ENCODE measurements around the gene MYT1. TPM values are rescaled to one million over a fixed set of nuclear protein-coding genes. Genes with fewer than 3 reads are reported as not detected.

The MYT1 gene
- polyA plus RNA-seq, 1 of the 3 experiments (the other 2 are of a cell fraction) = 0.10 TPM

GRCh38 chr20:64219202-64219601 lies 55.0 kb downstream of the MYT1 start:
- DNase-seq = no peak
- Histone ChIP-seq H3K36me3 (replicated peaks in 1 of 2; ENCODE audit: control insufficient read depth in 1 of 2, insufficient read depth in 2 of 2, low read length in 1 of 2) (no peaks in the 10 kb centered on the region), H3K4me2 (no peak overlapping the region), H3K4me3 (ENCODE audit: low read depth in 2 of 2, low read length in 1 of 2) (no peak overlapping the region), H3K4me1 (ENCODE audit: control insufficient read depth in 1 of 2, insufficient read depth in 2 of 2, low read depth in 1 of 2, low read length in 1 of 2) (peaks cover 8 to 30% of the 10 kb centered on the region in 2 experiments; a peak in 2 of 4 replicates), H3K9ac (no peak overlapping the region), H3K27ac (ENCODE audit: low read depth in 2 of 2, low read length in 1 of 2) (no peak overlapping the region), H2AFZ (ENCODE audit: low read depth) (no peak overlapping the region), H3K9me2 (no peaks in the 10 kb centered on the region), H3K9me3 (no peaks in the 10 kb centered on the region), H3K27me3 (ENCODE audit: insufficient read depth) (no peaks in the 10 kb centered on the region; the same call in 1 of the 2 replicates), H4K20me1 (ENCODE audit: insufficient read depth) (no peaks in the 10 kb centered on the region), H3F3A (replicated peaks; ENCODE audit: insufficient read depth) (no peaks in the 10 kb centered on the region), H3K79me2 (ENCODE audit: insufficient read depth) (no peaks in the 10 kb centered on the region)
- ChIA-PET POLR2A (no interaction called here), CTCF (interaction anchor here (0.6 kb wide), 1 partner anchor 139 kb away, joined by 3 read pairs; the partner anchor contains the start of gene OPRL1)
- WGBS (ENCODE audit: low lambda C conversion rate) = 61% methylated on average over 7 of the region's 12 CpGs
- no peak for TF ChIP-seq SIN3A (IDR thresholded peaks at IDR 0.05; ENCODE audit: borderline replicate concordance, low read depth, low read length)
- TF ChIP-seq POLR2AphosphoS5 (IDR thresholded peaks at IDR 0.05; ENCODE audit: low read depth, low read length) = no peak
- TF ChIP-seq MXI1 (IDR thresholded peaks at IDR 0.05; ENCODE audit: low read depth, low read length) = no peak
- no peak for TF ChIP-seq NFIC (IDR thresholded peaks at IDR 0.05; ENCODE audit: borderline replicate concordance)
- TF ChIP-seq FOSL2 (IDR thresholded peaks at IDR 0.05; ENCODE audit: borderline replicate concordance, low read depth) = no peak

DNA sequence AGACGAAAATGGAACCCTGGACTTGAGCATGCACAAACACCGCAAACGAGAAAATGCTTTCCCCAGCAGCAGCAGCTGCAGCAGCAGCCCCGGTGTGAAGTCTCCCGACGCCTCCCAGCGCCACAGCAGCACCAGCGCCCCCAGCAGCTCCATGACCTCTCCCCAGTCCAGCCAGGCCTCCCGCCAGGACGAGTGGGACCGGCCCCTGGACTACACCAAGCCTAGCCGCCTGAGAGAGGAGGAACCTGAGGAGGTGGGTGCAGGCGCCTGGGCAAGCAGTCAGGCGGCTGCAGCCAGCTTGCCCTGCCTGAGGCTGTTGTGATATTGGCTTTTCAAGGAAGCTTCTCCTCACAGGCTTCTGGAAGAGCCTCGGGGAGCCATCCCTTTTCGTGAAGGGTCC lies 55.5 kb downstream of the MYT1 start:
- no peak overlapping the region for H3K27ac ChIP-seq (ENCODE audit: low read depth in 2 of 2, low read length in 1 of 2)
- H3K4me1 ChIP-seq (ENCODE audit: control insufficient read depth in 1 of 2, insufficient read depth in 2 of 2, low read depth in 1 of 2, low read length in 1 of 2) = peaks cover 11 to 24% of the 10 kb centered on the region in 2 experiments; a peak in 2 of 4 replicates
- no peak overlapping the region for H3K4me2 ChIP-seq
- no peaks in the 10 kb centered on the region for H3F3A ChIP-seq (replicated peaks; ENCODE audit: insufficient read depth)
- no peaks in the 10 kb centered on the region for H3K79me2 ChIP-seq (ENCODE audit: insufficient read depth)
- no peak overlapping the region for H3K4me3 ChIP-seq (ENCODE audit: low read depth in 2 of 2, low read length in 1 of 2)
- ChIA-PET CTCF (no interaction called here), POLR2A (no interaction called here)
- H3K9ac ChIP-seq = no peak overlapping the region
- no peaks in the 10 kb centered on the region for H3K36me3 ChIP-seq (replicated peaks in 1 of 2; ENCODE audit: control insufficient read depth in 1 of 2, insufficient read depth in 2 of 2, low read length in 1 of 2)
- DNase-seq = no peak
- no peak for TF ChIP-seq GABPA (IDR thresholded peaks at IDR 0.05; ENCODE audit: low read depth)
- TF ChIP-seq CHD2 (IDR thresholded peaks at IDR 0.05; ENCODE audit: low read length, partially characterized antibody) = no peak
- no peaks in the 10 kb centered on the region for H3K9me2 ChIP-seq
- H3K9me3 ChIP-seq = no peaks in the 10 kb centered on the region
- no peak overlapping the region for H2AFZ ChIP-seq (ENCODE audit: low read depth)
- H4K20me1 ChIP-seq (ENCODE audit: insufficient read depth) = no peaks in the 10 kb centered on the region
- 72% methylated on average over 6 of the region's 16 CpGs for WGBS (ENCODE audit: low lambda C conversion rate)
- H3K27me3 ChIP-seq (ENCODE audit: insufficient read depth) = no peaks in the 10 kb centered on the region; the same call in 1 of the 2 replicates

GRCh38 chr20:64220420-64220819 lies 56.2 kb downstream of the MYT1 start:
- Histone ChIP-seq H2AFZ (ENCODE audit: low read depth) (no peak overlapping the region), H3K27me3 (ENCODE audit: insufficient read depth) (no peaks in the 10 kb centered on the region; the same call in 1 of the 2 replicates), H3K4me1 (ENCODE audit: control insufficient read depth in 1 of 2, insufficient read depth in 2 of 2, low read depth in 1 of 2, low read length in 1 of 2) (peaks cover 15 to 18% of the 10 kb centered on the region in 2 experiments; a peak in 2 of 4 replicates), H3K4me3 (ENCODE audit: low read depth in 2 of 2, low read length in 1 of 2) (no peak overlapping the region), H3K9me3 (no peaks in the 10 kb centered on the region), H3K4me2 (no peak overlapping the region), H3K9me2 (no peaks in the 10 kb centered on the region), H3K27ac (ENCODE audit: low read depth in 2 of 2, low read length in 1 of 2) (no peak overlapping the region), H4K20me1 (ENCODE audit: insufficient read depth) (no peaks in the 10 kb centered on the region), H3K36me3 (replicated peaks in 1 of 2; ENCODE audit: control insufficient read depth in 1 of 2, insufficient read depth in 2 of 2, low read length in 1 of 2) (no peaks in the 10 kb centered on the region), H3F3A (replicated peaks; ENCODE audit: insufficient read depth) (no peaks in the 10 kb centered on the region), H3K79me2 (ENCODE audit: insufficient read depth) (no peaks in the 10 kb centered on the region), H3K9ac (no peak overlapping the region)
- POLR2A ChIA-PET = no interaction called here
- WGBS (ENCODE audit: low lambda C conversion rate) = 78% methylated on average over 3 of the region's 8 CpGs
- CTCF ChIA-PET = no interaction called here
- no peak for DNase-seq
- no peak for TF ChIP-seq TAF1 (IDR thresholded peaks at IDR 0.05; ENCODE audit: borderline replicate concordance, low read depth, low read length)
